H1 (cell line): ENCODE results near the gene SLC30A7. TPM values are rescaled to one million over a fixed set of nuclear protein-coding genes. Genes with fewer than 3 reads are reported as not detected.
"Not testable (repeated sequence)": the region's sequence is repeated elsewhere in the genome, so short reads cannot be mapped to it uniquely, and the experiment has no call there.

Experiments used
- CTCF ChIA-PET: fragments of 300-600 bp; sonication (Branson Sonifier 250); formaldehyde crosslinking; loops from one replicate; lab custom pipeline; 2021; ENCODE audit not compliant: partially characterized antibody; lab: Charles Lee
- POLR2A ChIA-PET: fragments of 300-600 bp; sonication (Branson Sonifier 250); formaldehyde crosslinking; loops from one replicate; lab custom pipeline; 2021; ENCODE audit warnings: inconsistent platforms; ENCODE audit not compliant: partially characterized antibody; lab: Charles Lee
- DNase-seq, 2 experiments: peaks; one replicate each; pipeline versions ENCODE4 v3.0.0 to v3.0.0-alpha.2; 2010 to 2022; ENCODE audit warnings: low spot score in 2 of 2, low read depth in 1 of 2, mixed read lengths in 1 of 2
- FAIRE-seq: peaks from 2 replicates; lab custom pipeline; 2011; peaks lifted over from hg19 to GRCh38; lab: Jason Lieb, UNC
- H2AFZ ChIP-seq: 2 replicates; pipeline ENCODE4 v1.8.1; 2012; ENCODE audit warnings: low read length, inconsistent platforms
- H2AK5ac ChIP-seq: 2 replicates; pipeline ENCODE4 v1.6.1; 2013; ENCODE audit warnings: low read depth, low read length
- H2BK120ac ChIP-seq: replicated peaks from 2 replicates; pipeline ENCODE3; 2013; ENCODE audit warnings: low read depth, low read length, inconsistent platforms
- H2BK12ac ChIP-seq: 2 replicates; pipeline ENCODE4 v1.6.1; 2013; ENCODE audit warnings: low read depth, low read length
- H2BK15ac ChIP-seq: 2 replicates; pipeline ENCODE4 v1.6.1; 2013; ENCODE audit warnings: low read length
- H2BK20ac ChIP-seq: 2 replicates; pipeline ENCODE4 v1.6.1; 2013; ENCODE audit warnings: low read length
- H2BK5ac ChIP-seq: 2 replicates; pipeline ENCODE4 v1.6.1; 2013; ENCODE audit warnings: low read depth, low read length
- H3K14ac ChIP-seq: 2 replicates; pipeline ENCODE4 v1.6.1; 2013; ENCODE audit warnings: inconsistent platforms; ENCODE audit not compliant: insufficient read length
- H3K18ac ChIP-seq: 2 replicates; pipeline ENCODE4 v1.6.1; 2013; ENCODE audit warnings: low read length; ENCODE audit errors: extremely low read depth
- H3K23ac ChIP-seq: 2 replicates; pipeline ENCODE4 v1.6.1; 2013; ENCODE audit warnings: inconsistent platforms; ENCODE audit not compliant: insufficient read length
- H3K23me2 ChIP-seq: 2 replicates; pipeline ENCODE4 v1.6.1; 2013; ENCODE audit warnings: low read depth, low read length
- H3K27ac ChIP-seq: 2 replicates; pipeline ENCODE4 v1.6.1; 2011; ENCODE audit warnings: low read depth, low read length, inconsistent platforms
- H3K27me3 ChIP-seq, 4 experiments: replicated peaks in 1 of 4; 1 replicate in 1 of 4; 2 replicates in 3 of 4; pipeline versions ENCODE4 v1.6.1 to v1.8.1; 2011 to 2013; ENCODE audit warnings: low read length in 3 of 4, mild to moderate bottlenecking in 3 of 4, inconsistent platforms in 2 of 4, mixed read lengths in 2 of 4, moderate library complexity in 1 of 4; ENCODE audit not compliant: control insufficient read depth in 3 of 4, insufficient read depth in 3 of 4; ENCODE audit errors: extremely low read depth in 1 of 4
- H3K36me3 ChIP-seq, 4 experiments: 2 replicates each; pipeline versions ENCODE4 v1.6.1 to v1.8.1; 2011 to 2013; ENCODE audit warnings: mild to moderate bottlenecking in 4 of 4, low read length in 3 of 4, moderate library complexity in 2 of 4, control low read depth in 1 of 4, inconsistent platforms in 1 of 4; ENCODE audit not compliant: insufficient read depth in 4 of 4, control insufficient read depth in 2 of 4
- H3K4ac ChIP-seq: replicated peaks from 2 replicates; pipeline ENCODE3; 2013; ENCODE audit warnings: low read length, low read depth, mixed read lengths, inconsistent platforms; ENCODE audit not compliant: insufficient read length
- H3K4me1 ChIP-seq, 4 experiments: replicated peaks in 1 of 4; 1 replicate in 1 of 4; 2 replicates in 3 of 4; pipeline versions ENCODE4 v1.6.1 to v1.8.1; 2011 to 2013; ENCODE audit warnings: low read length in 3 of 4, inconsistent platforms in 2 of 4, mixed read lengths in 1 of 4; ENCODE audit not compliant: insufficient read depth in 4 of 4, control insufficient read depth in 3 of 4
- H3K4me2 ChIP-seq, 2 experiments: 2 replicates each; pipeline versions ENCODE4 v1.6.1 to v1.8.1; 2011 to 2013; ENCODE audit warnings: low read depth in 2 of 2, low read length in 2 of 2, control low read depth in 1 of 2, inconsistent platforms in 1 of 2, mild to moderate bottlenecking in 1 of 2; ENCODE audit not compliant: insufficient read depth in 1 of 2
- H3K4me3 ChIP-seq, 4 experiments: fragments of 200-600, 300-600 bp in 1 of 4; sonication (generic), shearing (Covaris generic), sonication (Bioruptor Twin) in 1 of 4; 2 replicates each; pipeline versions ENCODE4 v1.5.1 to v1.8.1; 2011 to 2016; ENCODE audit warnings: low read length in 4 of 4, low read depth in 3 of 4, control low read depth in 2 of 4, inconsistent platforms in 2 of 4, mild to moderate bottlenecking in 2 of 4, mixed read lengths in 1 of 4, moderate library complexity in 1 of 4; ENCODE audit not compliant: insufficient read depth in 2 of 4; ENCODE audit errors: extremely low read depth in 1 of 4
- H3K56ac ChIP-seq: replicated peaks from 2 replicates; pipeline ENCODE3; 2013; ENCODE audit warnings: low read depth, mild to moderate bottlenecking, mixed read lengths, low read length, inconsistent platforms; ENCODE audit not compliant: insufficient read length
- H3K79me1 ChIP-seq: 2 replicates; pipeline ENCODE4 v1.6.1; 2013; ENCODE audit warnings: low read depth, low read length, control low read depth
- H3K79me2 ChIP-seq, 2 experiments: 2 replicates each; pipeline versions ENCODE4 v1.6.1 to v1.8.1; 2012 to 2013; ENCODE audit warnings: low read length in 2 of 2, mild to moderate bottlenecking in 2 of 2, inconsistent platforms in 1 of 2; ENCODE audit not compliant: insufficient read depth in 2 of 2, control insufficient read depth in 1 of 2
- H3K9ac ChIP-seq, 4 experiments: replicated peaks in 1 of 4; 1 replicate in 1 of 4; 2 replicates in 3 of 4; pipeline versions ENCODE4 v1.6.1 to v1.8.1; 2011 to 2013; ENCODE audit warnings: low read depth in 3 of 4, low read length in 3 of 4, control low read depth in 2 of 4, mild to moderate bottlenecking in 2 of 4, moderate library complexity in 2 of 4, inconsistent platforms in 1 of 4; ENCODE audit errors: extremely low read depth in 1 of 4
- H3K9me3 ChIP-seq, 2 experiments: 2 replicates each; pipeline versions ENCODE4 v1.6.1 to v1.8.1; 2012 to 2013; ENCODE audit warnings: mild to moderate bottlenecking in 2 of 2, moderate library complexity in 2 of 2, control low read depth in 1 of 2, inconsistent platforms in 1 of 2, low read depth in 1 of 2, low read length in 1 of 2, mixed read lengths in 1 of 2; ENCODE audit not compliant: insufficient read depth in 2 of 2
- H4K20me1 ChIP-seq, 2 experiments: replicated peaks in 1 of 2; 2 replicates each; pipeline versions ENCODE3 to v1.8.1; 2011 to 2013; ENCODE audit warnings: inconsistent platforms in 2 of 2, low read length in 2 of 2, mild to moderate bottlenecking in 1 of 2; ENCODE audit not compliant: insufficient read depth in 2 of 2, control insufficient read depth in 1 of 2
- H4K5ac ChIP-seq: 2 replicates; pipeline ENCODE4 v1.6.1; 2013; ENCODE audit warnings: low read length, low read depth, mixed read lengths, inconsistent platforms; ENCODE audit not compliant: insufficient read length
- H4K8ac ChIP-seq: 2 replicates; pipeline ENCODE4 v1.8.0; 2013; ENCODE audit warnings: mild to moderate bottlenecking, moderate library complexity, low read length, inconsistent platforms; ENCODE audit not compliant: insufficient read depth; ENCODE audit errors: extremely low read depth
- H4K91ac ChIP-seq: replicated peaks from 2 replicates; pipeline ENCODE3; 2013; ENCODE audit warnings: low read length, mixed read lengths, inconsistent platforms; ENCODE audit not compliant: insufficient read length
- WGBS, 2 experiments: shearing (Covaris generic) in 1 of 2; methylation state at CpG; one replicate each; pipeline versions ENCODE4 v1.1.6 to v1.1.7; 2013 to 2015; ENCODE audit warnings: low lambda C conversion rate in 2 of 2, mixed read lengths in 2 of 2, inconsistent platforms in 1 of 2, low coverage in 1 of 2, missing lambda C conversion rate in 1 of 2; ENCODE audit not compliant: insufficient replicate concordance in 2 of 2, insufficient coverage in 1 of 2, insufficient read length in 1 of 2; ENCODE audit errors: extremely low coverage in 1 of 2, missing lambda C conversion rate in 1 of 2; 5-methylcytosine and 5-hydroxymethylcytosine counted together
- polyA plus RNA-seq, 7 experiments: library from polyadenylated mRNA; depleted of rRNA in 3 of 7; stranded (reverse) in 5 of 7; unstranded in 2 of 7; fragments of >200 nt in 5 of 7; fragments of 200-250 nt in 2 of 7; gene quantifications; 1 replicate in 5 of 7; 2 replicates in 1 of 7; 4 replicates in 1 of 7; pipeline versions ENCODE4 v1.2.1 to v1.2.3, GENCODE V29; 2011 to 2013; ENCODE audit warnings: missing spikeins in 2 of 7, mixed read lengths in 2 of 7
- total RNA-seq: library from RNA; stranded (reverse); fragmentation: NEBNext Ultra II Directional; extraction: Animal tissue kit (Norgen Biotek cat#: 25700); gene quantifications from 2 replicates; pipeline ENCODE4 v1.2.1, GENCODE V29; 2021

Gene SLC30A7
- total and polyA plus RNA-seq, 2 of the 8 experiments (the other 6 are each of a cell fraction or from before 2014, with no cell fraction given): 5.5 to 22.1 TPM

GRCh38 chr1:100952970-100953369 lies 57.1 kb downstream of the SLC30A7 start:
- H2BK120ac ChIP-seq, H2BK15ac ChIP-seq, H3K4ac ChIP-seq, H2AFZ ChIP-seq, H4K20me1 ChIP-seq, H3K36me3 ChIP-seq, H3K9ac ChIP-seq, FAIRE-seq, H3K14ac ChIP-seq, H3K79me1 ChIP-seq, H3K23me2 ChIP-seq, H2BK12ac ChIP-seq, H3K27me3 ChIP-seq, H2AK5ac ChIP-seq, H4K5ac ChIP-seq, H2BK20ac ChIP-seq, H3K23ac ChIP-seq, H3K9me3 ChIP-seq, DNase-seq, H3K56ac ChIP-seq, H4K91ac ChIP-seq, H3K18ac ChIP-seq, H3K4me3 ChIP-seq, H3K27ac ChIP-seq, H3K79me2 ChIP-seq, H4K8ac ChIP-seq: not testable (repeated sequence)
- ChIA-PET POLR2A (interaction anchor here (0.7 to 1.0 kb wide), 3 partner anchors 11 to 58 kb away, joined by 3 to 4 read pairs (median 3); partner anchors contain the start of gene EXTL2), CTCF (interaction anchor here (1.3 kb wide), 2 partner anchors 20 to 336 kb away, joined by 3 read pairs; no protein-coding TSS in a partner anchor)
- WGBS, 2 experiments: 83% methylated on average over 1 of the region's 1 CpG; no CpG with 5 or more reads in 1 of the 2 experiments
- 0 out of 2 replicates have a peak overlapping the region, but pooled peaks have one; percentile 7 for H2BK5ac ChIP-seq
- peaks cover 9 to 29% (median 19%) of the 10 kb centered on the region in 4 experiments for H3K4me1 ChIP-seq
- 0 out of 4 replicates have a peak overlapping the region, but pooled peaks of 1 of the 2 experiments have one; percentile 10 for H3K4me2 ChIP-seq
